GM20431 (cell line): Measurements from ENCODE around the gene BMI1.

Experiments used
- in situ Hi-C: fragments of 300-500 bp; cut with MseI, MboI; formaldehyde crosslinking; loops from one replicate; pipeline ENCODE4 v1.15.0; 2020; ENCODE audit warnings: low sequenced_read_pairs; ENCODE audit not compliant: unreplicated experiment

BMI1 gene

DNA sequence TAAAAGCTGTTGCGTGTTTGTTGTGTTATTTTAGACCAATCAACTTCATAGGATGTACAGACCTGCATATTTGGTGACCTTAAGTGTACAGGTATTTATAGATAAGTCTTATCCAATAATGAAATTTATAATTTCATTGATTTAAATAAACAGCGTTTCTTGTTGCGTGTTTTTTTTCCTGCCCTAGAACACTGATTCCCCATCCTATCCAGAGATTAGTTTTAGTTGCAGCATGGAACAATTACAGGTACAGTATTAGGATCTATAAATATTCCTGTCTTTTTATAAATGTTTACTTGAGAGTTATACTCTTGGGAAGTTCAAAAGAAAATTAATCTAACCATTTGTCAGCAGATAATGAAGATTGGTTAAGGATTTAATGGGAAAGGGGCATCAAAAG, 2.1 kb upstream of the BMI1 start:
- in situ Hi-C loops = no loop called here

DNA sequence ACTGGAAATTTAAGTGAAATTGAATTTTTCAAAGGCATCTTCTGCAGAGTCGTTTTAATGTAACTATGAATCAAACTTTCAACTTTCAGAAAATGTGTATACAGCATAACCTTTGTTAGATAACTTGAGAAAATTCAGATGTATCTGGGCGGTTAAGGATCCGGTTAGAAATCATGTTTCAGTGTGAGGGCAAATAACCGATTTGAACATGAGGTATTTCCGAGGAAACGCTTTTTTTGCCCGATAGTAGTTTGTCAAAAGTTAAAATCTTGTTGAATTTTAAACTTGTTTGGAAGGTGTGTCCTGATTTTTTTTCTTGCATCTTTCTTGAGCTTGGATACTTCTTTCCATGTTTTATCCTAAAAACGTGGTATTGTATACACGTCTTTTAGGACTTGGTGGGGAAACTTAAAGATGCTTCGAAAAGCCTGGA, 1.3 kb upstream of the BMI1 start:
- in situ Hi-C loops = no loop called here

DNA sequence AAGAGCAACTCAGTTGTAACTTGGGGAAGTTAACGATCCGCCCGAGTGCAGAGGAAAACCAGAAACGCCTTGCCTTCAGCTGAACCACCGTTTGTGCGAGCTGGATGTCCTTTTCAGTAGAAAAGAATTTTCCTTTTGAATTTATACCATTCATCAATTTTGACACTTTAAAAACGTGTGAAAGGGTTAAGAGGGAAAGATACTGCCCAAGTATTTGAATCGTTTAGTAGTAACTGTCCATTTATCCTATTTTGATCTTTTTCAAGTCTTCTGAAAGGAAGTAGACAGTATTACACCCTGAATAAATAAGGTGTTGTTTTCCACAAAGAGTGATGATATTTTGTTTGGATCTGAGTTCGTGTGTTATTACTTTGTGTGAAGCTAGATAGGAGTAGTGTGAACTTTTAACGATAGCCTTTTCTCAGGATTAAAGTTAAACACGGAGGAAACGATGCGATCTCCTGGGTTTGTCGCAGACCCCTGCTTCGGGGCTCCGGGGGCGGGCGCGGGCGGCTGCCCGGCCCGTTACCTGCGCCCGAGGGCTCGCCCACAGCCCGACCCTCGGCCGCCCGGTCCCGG, 830 bp upstream of the BMI1 start:
- in situ Hi-C loops = no loop called here

DNA sequence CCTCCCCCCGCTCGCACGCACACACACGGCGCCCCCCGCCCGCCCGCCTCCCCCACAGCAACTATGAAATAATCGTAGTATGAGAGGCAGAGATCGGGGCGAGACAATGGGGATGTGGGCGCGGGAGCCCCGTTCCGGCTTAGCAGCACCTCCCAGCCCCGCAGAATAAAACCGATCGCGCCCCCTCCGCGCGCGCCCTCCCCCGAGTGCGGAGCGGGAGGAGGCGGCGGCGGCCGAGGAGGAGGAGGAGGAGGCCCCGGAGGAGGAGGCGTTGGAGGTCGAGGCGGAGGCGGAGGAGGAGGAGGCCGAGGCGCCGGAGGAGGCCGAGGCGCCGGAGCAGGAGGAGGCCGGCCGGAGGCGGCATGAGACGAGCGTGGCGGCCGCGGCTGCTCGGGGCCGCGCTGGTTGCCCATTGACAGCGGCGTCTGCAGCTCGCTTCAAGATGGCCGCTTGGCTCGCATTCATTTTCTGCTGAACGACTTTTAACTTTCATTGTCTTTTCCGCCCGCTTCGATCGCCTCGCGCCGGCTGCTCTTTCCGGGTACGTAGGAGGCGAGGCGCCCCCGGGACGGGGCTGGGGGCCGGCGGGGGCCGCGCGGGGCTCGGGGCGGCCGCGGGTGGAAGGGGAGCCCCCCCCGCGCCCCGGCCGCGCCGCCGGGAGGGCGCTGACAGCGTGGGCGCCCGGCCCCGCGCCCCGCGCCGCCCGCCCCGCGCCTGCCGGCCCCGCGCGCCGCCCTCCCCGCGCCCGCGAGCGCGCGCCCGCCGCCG, 441 bp downstream of the BMI1 start:
- in situ Hi-C loops = no loop called here

DNA sequence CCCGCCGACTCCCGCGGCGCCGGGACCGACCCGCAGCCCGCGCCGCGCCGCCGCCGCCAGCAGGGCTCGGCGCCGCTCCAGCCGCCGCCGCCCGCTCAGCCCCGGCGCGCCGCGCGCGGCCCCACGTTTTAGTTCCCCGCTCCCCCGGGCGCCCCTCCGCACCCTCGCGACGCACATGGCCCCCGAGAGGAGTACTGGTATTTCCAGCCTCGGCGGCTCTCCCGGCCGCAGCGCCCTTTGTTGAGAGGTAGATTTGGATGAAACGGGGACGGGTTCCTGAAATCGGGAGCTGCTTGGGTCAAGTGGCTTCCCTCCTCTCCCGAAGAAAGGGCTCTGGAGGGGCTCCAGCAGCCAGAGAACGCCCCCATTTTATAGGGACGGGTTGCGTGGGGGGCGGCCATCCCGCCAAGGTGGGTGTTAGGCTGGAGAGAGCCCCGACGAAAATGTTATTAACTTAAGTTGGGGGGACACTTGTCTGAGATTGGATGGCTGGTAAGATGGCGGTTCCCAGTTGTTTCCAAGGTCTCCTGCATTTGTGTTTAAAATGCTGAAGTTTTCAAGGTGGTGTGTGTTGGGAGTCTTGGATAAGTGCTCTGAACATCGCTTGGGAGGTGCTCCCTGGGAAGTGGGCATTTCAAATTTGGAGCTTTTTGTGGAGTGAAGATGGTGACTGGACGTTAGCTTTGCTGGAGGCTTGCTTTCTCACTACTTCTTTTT, 1.2 kb downstream of the BMI1 start:
- in situ Hi-C loops = no loop called here

DNA sequence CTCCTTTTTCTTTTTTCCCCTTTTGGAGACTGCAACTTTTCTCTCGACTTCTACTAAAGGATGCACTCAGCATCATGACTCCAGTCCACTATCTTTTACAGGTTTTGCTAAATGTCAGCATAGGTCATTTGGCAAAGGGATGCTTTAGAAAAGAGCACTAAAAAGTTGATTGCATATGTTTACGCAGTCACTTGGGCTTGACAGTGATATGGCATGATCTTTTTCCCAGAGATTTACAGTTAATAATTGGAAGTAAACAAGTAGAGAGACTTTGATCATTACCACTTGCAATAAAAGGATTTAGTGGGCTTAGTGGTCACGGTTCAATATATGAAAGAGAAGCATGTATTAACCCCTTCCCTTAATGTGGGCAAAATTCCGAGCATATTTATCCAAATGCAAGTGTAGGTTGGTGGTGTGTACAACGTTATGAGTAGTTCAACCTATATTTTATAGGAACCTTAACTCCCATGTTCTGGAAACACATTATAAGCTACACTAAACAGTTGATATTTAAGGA, 1.8 kb downstream of the BMI1 start:
- in situ Hi-C loops = no loop called here

DNA sequence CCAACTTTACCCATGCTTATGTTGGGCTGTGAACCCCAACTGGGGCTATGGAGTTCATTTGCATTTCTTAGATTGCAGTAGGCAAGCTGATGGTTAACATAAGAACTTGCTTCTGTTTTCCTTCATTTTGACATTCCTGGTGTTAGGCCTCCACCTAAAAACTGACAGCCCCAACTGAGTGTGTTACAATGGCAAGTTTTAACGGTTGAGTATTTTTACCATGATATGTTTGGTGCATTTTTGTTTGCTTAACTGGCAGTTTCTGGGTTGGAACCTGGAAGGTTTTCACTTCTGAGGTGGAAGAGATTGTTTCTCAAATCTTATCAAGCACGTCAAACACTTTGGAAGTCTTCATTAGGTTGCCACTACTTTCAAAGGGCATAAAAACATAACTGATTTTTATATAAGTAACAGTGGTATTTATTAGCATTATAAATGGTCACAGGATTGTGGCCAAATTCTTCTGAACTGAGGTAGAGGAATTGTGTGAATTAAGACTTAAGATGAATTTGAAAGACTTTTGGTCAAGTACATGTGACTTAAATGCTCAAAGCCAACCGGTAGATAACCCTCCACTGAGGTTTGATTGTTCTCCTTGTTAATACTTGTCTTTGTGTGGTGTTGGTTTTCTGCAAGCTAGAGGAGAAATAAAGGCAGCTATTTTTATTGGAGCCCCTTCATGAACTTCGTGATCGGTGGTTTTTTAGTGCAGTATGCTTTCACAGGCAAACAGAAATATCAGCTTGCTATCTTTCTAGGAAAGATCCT, 2.8 kb downstream of the BMI1 start:
- in situ Hi-C loops = no loop called here

DNA sequence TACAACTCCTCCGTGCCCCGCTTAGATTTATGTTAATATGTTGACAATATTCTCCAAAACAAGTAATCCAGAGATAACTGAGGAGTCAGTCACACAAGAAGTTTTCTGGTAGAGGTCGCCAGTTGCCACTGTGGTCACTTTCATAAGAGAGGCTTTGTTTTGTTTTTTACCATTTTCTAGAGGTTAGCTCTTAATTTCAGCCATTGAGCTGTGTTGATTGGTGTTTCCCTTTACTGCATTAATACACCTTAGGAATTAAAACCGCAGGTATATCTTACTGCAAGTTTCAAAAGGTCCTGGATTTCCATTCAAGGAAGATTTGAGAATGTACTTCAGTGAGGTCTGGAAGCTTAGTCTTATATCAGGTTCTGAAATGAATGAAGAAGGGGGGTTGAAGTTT, 3.5 kb downstream of the BMI1 start:
- in situ Hi-C loops = no loop called here

DNA sequence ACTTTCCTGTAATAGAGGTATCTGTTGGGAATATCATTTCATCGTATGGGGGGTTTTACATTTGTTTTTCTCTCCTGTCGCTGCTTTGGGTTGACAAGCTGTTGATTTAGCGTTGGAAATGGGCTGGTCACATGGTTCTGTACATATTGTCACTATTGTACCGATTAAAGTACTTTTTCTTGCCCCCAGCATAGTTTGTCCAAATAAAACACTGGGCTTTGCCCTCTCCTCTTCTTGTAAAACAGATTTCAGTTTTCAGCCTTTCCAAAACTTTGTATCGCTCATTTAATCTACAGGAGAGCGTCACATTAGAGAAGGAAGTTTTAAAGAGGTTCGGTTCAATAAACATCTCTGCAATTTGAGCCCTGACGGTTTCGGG, 4.0 kb downstream of the BMI1 start:
- in situ Hi-C loops = no loop called here

DNA sequence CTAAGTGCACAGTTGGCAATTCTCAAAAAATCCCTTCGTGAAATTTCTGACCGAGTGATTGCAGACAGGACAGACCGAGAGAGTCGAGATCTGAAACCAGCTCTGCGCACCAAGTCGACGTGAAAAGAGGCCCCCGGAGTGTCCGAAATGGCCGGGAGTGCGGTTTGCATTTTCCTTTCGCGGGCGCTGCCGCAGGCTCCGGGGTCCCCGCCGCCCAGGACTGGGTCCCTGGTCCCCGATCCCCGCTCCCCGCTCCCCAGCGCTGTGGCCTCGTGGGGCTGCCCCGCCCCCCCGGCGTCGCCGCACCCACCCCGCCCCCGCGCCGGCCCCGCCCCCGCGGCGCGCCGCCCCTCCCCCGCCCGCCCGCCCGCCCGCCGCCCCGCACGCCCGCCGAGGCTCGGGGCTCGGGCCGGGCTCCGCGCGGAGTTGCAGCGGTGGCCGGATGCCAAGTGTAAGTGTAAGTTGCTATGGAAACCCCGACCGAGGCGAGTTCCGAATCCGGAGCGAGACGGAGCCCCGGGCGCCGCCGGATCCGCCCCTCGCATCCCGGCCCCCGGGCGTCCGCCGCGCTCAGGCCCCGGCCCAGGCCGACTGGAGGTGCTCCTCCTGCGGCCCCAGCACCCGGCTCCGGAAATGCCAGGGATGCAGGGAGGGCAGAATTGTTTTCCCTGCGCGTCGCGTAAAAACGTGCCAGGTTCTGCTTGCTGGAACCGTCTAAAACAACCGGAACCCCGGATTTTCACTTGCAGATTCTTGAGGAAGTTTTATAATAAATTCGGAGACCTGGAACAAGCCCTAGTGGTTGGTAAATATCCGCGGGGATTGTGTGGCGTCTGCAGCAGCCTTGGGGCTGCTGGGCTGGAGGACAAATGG, 4.6 kb downstream of the BMI1 start:
- in situ Hi-C loops = no loop called here

DNA sequence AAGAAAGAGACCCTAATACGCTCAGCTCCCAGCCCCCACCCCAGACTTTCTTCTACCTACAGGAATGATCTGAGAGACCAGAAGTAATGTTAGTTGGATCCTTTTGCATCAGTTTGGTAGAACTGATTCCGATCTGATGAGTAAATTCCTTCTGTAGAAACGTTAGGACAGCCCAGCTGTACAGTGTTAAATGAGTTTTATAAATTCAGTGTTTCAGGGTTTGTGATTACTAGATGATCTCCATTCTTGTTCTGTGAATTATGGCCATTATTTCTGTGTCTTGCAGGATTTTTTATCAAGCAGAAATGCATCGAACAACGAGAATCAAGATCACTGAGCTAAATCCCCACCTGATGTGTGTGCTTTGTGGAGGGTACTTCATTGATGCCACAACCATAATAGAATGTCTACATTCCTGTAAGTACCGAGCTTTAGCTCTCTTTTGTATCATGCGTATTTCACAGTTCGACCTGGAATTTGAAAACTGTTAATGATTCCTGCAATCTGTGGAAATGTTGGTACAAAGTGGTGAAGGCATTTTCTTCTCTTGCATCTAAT, 5.3 kb downstream of the BMI1 start:
- in situ Hi-C loops = no loop called here

DNA sequence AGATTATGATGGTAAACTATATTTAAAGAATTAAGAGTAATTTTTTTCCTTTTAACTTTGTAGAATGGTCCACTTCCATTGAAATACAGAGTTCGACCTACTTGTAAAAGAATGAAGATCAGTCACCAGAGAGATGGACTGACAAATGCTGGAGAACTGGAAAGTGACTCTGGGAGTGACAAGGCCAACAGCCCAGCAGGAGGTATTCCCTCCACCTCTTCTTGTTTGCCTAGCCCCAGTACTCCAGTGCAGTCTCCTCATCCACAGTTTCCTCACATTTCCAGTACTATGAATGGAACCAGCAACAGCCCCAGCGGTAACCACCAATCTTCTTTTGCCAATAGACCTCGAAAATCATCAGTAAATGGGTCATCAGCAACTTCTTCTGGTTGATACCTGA, 8.3 kb downstream of the BMI1 start:
- in situ Hi-C loops = no loop called here

DNA sequence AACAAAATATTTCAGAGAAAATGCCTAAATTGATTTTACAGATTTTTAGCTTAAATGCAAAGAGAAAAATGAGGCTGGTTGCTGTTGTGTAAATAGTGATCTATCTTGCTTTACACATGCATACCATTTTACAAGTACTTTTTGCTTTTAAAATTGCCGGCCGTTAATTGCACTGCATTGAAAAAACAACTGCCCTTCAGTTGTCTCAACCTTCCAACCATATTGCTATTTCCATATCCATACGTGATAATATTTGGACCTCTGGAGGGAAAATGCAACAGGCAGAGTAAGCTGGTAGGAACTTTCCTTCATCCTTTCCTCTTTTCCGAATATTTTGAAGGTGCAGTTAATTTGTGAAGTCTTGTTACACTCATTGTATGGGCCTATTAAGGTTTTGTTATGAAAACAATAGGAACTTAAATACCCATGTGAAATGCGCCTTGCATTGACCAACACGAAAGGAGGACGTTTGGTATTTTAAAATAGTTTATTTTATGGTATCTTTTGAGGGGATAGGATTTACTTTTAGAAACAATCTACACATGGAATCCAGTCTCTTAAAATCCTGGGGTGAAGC, 11.3 kb downstream of the BMI1 start:
- in situ Hi-C loops = no loop called here

DNA sequence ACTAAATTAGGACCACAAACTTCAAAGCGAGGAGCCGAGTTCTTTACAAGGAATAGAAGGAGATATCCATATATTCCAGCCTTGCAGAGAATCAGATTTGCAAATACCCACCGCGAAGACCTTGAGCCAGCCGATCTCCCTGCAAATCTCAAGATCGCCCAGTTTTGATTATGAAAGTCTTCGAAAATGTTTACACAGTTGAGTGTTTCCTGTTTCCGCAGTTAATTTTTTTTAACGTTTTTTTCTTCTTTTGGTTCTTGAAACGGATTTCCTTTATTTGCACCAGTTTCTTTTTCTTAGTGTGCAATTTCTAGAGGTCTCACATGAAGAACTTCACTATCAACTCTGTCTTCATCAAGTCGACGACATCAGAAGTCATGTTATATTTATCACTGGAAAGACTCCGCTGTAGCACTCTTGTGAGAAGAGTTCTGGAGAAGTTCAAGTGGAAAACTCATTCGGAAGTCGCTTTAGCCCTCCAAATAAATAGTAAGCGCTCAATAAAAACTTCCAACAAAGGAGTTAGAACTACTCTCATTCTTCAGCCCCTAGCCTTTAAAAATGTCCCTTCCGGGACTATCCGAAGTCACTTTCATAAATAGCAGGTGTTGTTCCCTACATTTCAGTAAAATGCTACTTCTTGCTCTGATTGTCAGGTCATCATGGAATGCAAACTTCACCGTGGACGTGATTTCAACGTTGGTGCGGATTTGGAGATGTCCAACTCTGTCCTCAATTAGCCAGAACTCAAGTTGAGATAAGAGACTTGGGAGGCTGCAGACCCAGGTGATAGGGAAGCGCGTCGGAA, 12.5 kb downstream of the BMI1 start:
- in situ Hi-C loops = no loop called here

DNA sequence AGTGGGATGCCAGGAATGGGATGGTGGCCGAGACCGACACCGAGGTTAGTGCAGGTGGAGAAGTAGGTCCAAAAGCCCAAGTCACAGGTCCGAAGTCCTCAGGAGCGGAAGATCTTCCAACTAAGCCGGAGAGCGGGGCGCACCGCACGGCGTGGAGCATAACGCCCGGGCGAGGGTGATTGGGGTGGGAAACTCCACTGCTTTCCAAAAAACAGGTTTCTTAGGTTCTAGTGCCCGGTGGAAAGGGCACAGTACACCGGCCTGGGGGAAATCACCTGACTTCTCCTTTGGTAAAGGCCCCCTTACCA, 13.0 kb downstream of the BMI1 start:
- in situ Hi-C loops = no loop called here

DNA sequence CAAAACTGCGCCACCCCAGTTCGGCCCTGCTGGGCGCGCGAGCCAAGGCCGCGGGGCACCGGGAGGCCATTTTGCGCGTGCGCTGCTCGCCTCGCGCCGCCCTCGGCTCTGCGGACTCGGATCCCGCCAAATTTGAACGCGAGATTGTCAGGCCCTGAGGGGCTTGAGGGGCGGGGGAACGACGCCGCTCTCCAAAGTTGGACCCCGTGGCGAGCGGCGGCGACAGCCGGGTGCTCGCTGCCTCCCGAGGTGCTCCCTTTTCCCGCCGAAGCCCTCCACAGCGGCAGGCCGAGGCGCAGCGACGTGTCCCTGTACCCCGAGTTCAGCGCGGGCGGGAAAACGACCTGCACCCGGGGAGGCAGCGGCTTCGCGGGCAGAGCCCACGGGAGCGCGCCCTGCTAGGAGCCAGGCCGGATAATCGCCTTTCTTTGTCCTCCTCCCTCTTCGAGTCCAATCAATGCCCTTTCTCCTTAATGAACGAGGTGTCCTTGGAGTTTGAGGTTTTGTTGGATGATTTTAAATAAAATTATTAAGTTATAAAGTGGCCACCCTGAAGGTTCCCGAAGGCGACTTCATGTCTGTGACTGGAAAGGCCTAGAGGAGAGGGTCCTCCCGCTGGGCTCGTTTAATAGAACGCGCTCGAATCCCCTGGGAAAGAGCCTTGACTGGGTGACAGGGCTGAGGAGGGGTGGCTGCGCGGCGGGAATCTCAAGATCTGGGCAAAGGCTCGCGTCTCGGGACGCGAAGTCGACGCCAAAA, 13.7 kb downstream of the BMI1 start:
- in situ Hi-C loops = no loop called here

DNA sequence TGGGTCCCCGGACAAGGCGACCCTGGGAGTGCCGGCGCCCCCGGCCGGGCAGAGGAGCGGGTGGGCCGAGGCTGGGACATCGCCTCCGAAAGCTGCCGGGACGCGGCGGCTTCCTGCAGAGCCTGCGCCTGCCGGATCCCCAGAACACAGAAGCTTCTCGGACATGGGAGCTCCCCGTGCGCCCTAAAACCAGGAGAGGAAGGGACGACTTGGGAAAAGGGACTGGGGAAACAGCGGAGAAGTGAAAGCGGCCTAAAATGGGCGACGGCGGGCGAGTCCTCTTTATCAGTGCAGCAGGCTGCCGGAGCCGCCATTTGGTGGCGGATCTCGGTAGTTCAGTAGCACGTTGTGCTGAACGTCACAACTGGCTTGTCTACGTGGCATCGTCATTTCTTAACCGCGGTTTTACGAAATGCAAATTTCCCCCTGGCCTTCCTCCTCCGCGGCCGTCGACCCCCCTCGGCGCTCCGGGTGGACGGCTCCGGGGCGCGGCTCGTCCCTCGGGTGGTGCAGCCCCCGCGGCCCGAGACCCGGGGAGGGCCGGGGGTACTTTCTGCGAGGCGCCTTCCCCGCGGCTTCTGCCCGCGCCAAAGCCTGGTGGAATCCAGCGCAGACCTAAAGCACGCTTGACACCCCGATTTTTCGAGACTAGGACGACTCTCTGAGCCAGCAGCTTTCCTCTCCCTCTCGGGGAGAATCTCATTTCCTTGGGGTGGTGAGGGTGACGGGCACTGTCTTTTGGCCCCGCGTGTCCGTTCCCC, 14.5 kb downstream of the BMI1 start:
- in situ Hi-C loops = no loop called here
